SJSA1 (cell line): ENCODE results near the gene MAP3K14. TPM values are rescaled to one million over a fixed set of nuclear protein-coding genes. Genes with fewer than 3 reads are reported as not detected.
"Not testable (repeated sequence)": the region's sequence is repeated elsewhere in the genome, so short reads cannot be mapped to it uniquely, and the experiment has no call there.

Experiments used
- DNase-seq, 2 experiments: peaks; one replicate each; pipeline ENCODE4 v3.0.0-alpha.2; 2015 to 2020; ENCODE audit warnings: low spot score in 2 of 2, low read depth in 1 of 2
- H3K27ac ChIP-seq: fragments of 250-450 bp; sonication (Bioruptor Pico); 2 replicates; pipeline ENCODE4 v1.5.1; 2020; ENCODE audit warnings: mild to moderate bottlenecking, moderate library complexity
- H3K27me3 ChIP-seq: fragments of 250-450 bp; sonication (Bioruptor Pico); replicated peaks from 2 replicates; pipeline ENCODE4 v1.5.1; 2020; ENCODE audit warnings: mild to moderate bottlenecking, moderate library complexity
- H3K36me3 ChIP-seq: fragments of 250-450 bp; sonication (Bioruptor Pico); 2 replicates; pipeline ENCODE4 v1.5.1; 2020; ENCODE audit warnings: mild to moderate bottlenecking
- H3K4me1 ChIP-seq: fragments of 250-450 bp; sonication (Bioruptor Pico); replicated peaks from 2 replicates; pipeline ENCODE4 v1.6.1; 2021; ENCODE audit warnings: mild to moderate bottlenecking
- H3K4me3 ChIP-seq: fragments of 250-450 bp; sonication (Bioruptor Pico); 2 replicates; pipeline ENCODE4 v1.5.1; 2020; ENCODE audit warnings: mild to moderate bottlenecking
- H3K9me3 ChIP-seq: fragments of 250-450 bp; sonication (Bioruptor Pico); replicated peaks from 2 replicates; pipeline ENCODE4 v1.5.1; 2020; ENCODE audit warnings: mild to moderate bottlenecking
- total RNA-seq: library from RNA; depleted of rRNA; stranded (reverse); fragments of >200 nt; shearing (Covaris generic); gene quantifications from 2 replicates; pipeline ENCODE4 v1.2.3, GENCODE V29; 2014

MAP3K14 gene
- total RNA-seq, 1 experiment from 2014 or later, result 5.5 TPM

GRCh38 chr17:45264988-45265387 lies 51.8 kb downstream of the MAP3K14 start:
- H3K27ac ChIP-seq, result no peak overlapping the region
- H3K4me1 ChIP-seq, result peaks cover 13% of the 10 kb centered on the region
- H3K36me3 ChIP-seq, result peaks cover 76% of the 10 kb centered on the region
- DNase-seq, result no peak
- no peak overlapping the region for H3K4me3 ChIP-seq
- no peaks in the 10 kb centered on the region for H3K27me3 ChIP-seq
- H3K9me3 ChIP-seq, result no peaks in the 10 kb centered on the region

DNA sequence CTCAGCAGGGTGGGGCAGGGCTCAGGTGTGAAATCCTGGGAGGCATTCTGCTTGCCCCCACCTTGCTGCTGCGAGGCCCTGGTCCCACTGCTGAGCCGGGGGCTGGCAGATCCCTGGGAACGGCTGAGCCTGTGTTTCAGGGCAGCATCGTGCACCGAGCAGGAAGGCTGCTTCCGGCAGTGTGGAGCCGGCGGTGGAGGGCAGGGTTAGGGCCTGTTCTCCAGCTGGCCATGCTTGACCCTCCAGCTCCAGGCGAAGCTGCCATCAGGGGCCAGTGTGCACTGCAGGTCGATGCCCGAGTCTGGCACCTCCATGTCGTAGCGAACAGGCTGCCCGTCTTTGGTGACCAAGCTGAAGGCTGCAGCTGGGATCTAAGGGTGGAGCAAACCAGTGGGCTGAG lies 52.4 kb downstream of the MAP3K14 start:
- peaks cover 70% of the 10 kb centered on the region for H3K36me3 ChIP-seq
- H3K27me3 ChIP-seq, result no peaks in the 10 kb centered on the region
- H3K27ac ChIP-seq, result no peak overlapping the region
- H3K4me1 ChIP-seq, result peaks cover 13% of the 10 kb centered on the region
- no peaks in the 10 kb centered on the region for H3K9me3 ChIP-seq
- H3K4me3 ChIP-seq, result no peak overlapping the region
- DNase-seq, result no peak

DNA sequence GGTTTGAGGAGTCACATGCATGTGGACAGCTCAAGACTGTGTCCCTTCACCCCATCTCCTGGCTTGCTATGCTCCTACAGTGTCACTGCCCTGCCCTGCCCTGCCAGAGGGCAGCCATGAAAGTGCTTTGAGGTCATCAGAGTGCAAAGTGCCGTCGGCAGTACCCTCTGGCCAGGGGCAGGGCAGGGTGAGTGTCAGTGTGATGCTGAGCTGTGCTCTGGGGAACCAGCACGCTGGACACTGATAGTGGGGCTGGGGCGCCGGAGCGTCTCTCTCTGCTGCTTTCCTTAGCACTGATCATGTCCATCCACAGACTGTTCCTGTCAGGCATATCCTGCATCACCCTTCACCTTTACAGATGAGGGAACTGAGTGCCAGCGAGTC lies 53.4 kb downstream of the MAP3K14 start:
- Histone ChIP-seq H3K27me3 (no peaks in the 10 kb centered on the region), H3K9me3 (no peaks in the 10 kb centered on the region), H3K4me3 (no peak overlapping the region), H3K36me3 (peaks cover 61% of the 10 kb centered on the region), H3K27ac (no peak overlapping the region), H3K4me1 (peaks cover 13% of the 10 kb centered on the region)
- DNase-seq, result no peak

GRCh38 chr17:45262516-45263476 lies 54.0 kb downstream of the MAP3K14 start:
- peaks cover 54% of the 10 kb centered on the region for H3K36me3 ChIP-seq
- no peak overlapping the region; the same call in 1 of the 2 replicates for H3K4me3 ChIP-seq
- H3K4me1 ChIP-seq, result peaks cover 13% of the 10 kb centered on the region
- no peaks in the 10 kb centered on the region for H3K9me3 ChIP-seq
- no peaks in the 10 kb centered on the region for H3K27me3 ChIP-seq
- DNase-seq, result no peak
- H3K27ac ChIP-seq, result no peak overlapping the region

DNA sequence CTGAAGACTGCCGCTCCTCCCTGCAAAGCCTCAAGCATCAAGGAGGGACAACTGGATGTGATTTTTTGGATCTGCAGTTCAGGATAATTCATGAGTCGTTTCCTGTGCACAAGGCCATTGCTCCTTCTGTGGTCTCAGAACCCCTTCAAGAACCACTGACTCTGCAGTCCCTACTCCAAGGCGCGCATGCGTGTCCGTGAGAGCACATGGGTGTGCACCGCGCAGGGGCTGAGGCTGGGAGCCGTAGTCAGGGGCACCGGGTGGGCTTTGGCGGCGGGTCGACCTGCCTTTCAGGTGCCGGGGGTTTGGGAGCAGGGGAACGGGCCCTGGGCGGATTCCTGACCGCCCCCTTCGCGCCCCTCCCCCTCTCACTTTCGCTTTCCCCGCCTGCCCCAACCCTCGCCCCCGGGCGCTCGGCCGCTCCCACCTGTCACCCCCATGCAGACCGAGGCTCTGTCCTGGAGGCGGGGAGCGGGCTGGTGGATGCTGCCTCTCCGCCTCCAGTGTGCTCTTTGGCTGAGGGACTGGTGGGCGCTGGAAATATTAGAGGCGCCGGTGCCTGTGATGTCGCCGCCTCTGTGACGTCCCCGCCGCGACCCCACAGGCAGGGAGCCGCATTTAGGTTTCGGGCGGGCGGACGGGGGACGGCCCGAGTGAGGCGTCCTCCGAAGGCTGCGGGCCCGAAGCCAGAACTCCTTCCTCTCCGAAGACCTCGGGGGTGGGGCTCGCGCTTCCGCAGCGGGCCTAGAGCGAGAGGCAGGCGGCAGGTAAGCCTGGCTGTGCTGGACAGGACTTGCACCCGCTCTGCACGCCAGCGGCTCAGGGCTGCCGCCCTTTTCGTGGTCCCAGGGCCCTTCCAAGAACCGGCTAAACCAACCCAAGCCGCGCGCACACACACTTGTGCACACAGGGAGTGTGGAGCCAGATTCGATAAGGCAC lies 55.0 kb downstream of the MAP3K14 start, which contains the start of gene SPATA32:
TSS of gene SPATA32 (minus strand) at position 518 of the 939 bp plus-strand sequence. CDS start at position 440, 78 bp downstream.
- no peak for DNase-seq
- no peak within 1 kb of the TSS for H3K27ac ChIP-seq
- no peaks in the 10 kb centered on the region for H3K9me3 ChIP-seq
- peaks cover 45% of the 10 kb centered on the region for H3K36me3 ChIP-seq
- H3K4me1 ChIP-seq, result peaks cover 13% of the 10 kb centered on the region
- H3K27me3 ChIP-seq, result no peaks in the 10 kb centered on the region
- peak within 1 kb of the TSS; percentile 34 for H3K4me3 ChIP-seq

- no peak for DNase-seq
- H3K27me3 ChIP-seq, result no peaks in the 10 kb centered on the region; the same call in 1 of the 2 replicates
- H3K9me3 ChIP-seq, result no peaks in the 10 kb centered on the region
Measured at GRCh38 chr17:45260204-45260783, 56.5 kb downstream of the MAP3K14 start.

GRCh38 chr17:45258981-45259380 lies 57.8 kb downstream of the MAP3K14 start:
- H3K4me1 ChIP-seq, result peaks cover 6% of the 10 kb centered on the region
- H3K27me3 ChIP-seq, result no peaks in the 10 kb centered on the region; the same call in 1 of the 2 replicates
- H3K36me3 ChIP-seq, result peaks cover 16% of the 10 kb centered on the region
- no peak overlapping the region for H3K4me3 ChIP-seq
- DNase-seq, result no peak
- H3K9me3 ChIP-seq, result no peaks in the 10 kb centered on the region; the same call in 1 of the 2 replicates
- H3K27ac ChIP-seq, result no peak overlapping the region

More at GRCh38 chr17:45260204-45260783, 56.5 kb downstream of the MAP3K14 start:
- Histone ChIP-seq H3K4me3 (no peak overlapping the region), H3K27ac (no peak overlapping the region), H3K4me1 (peaks cover 6% of the 10 kb centered on the region), H3K36me3 (peaks cover 29% of the 10 kb centered on the region)

DNA sequence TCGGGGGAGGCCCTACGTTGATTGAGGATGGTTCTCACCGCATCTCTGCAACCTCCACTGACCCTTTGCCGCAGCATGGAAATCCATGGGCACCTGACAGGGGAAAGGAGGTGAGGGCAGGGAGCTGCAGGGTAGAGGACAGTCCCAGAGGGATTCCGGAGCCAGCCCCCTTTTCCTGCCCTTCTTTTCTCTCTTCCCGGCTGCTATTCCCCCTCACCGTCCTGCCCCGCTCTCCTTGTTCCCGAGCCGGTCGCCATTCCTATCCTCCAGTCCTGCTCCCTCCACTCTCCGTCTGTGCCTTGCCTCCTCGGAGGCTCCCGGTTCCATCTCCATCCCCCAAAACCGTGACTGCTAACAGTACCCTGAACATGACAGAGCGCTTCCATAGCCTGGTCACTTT lies 59.7 kb downstream of the MAP3K14 start:
- no peaks in the 10 kb centered on the region; the same call in 1 of the 2 replicates for H3K27me3 ChIP-seq
- peaks cover 3% of the 10 kb centered on the region for H3K4me1 ChIP-seq
- H3K36me3 ChIP-seq, result peaks cover 1% of the 10 kb centered on the region

DNA sequence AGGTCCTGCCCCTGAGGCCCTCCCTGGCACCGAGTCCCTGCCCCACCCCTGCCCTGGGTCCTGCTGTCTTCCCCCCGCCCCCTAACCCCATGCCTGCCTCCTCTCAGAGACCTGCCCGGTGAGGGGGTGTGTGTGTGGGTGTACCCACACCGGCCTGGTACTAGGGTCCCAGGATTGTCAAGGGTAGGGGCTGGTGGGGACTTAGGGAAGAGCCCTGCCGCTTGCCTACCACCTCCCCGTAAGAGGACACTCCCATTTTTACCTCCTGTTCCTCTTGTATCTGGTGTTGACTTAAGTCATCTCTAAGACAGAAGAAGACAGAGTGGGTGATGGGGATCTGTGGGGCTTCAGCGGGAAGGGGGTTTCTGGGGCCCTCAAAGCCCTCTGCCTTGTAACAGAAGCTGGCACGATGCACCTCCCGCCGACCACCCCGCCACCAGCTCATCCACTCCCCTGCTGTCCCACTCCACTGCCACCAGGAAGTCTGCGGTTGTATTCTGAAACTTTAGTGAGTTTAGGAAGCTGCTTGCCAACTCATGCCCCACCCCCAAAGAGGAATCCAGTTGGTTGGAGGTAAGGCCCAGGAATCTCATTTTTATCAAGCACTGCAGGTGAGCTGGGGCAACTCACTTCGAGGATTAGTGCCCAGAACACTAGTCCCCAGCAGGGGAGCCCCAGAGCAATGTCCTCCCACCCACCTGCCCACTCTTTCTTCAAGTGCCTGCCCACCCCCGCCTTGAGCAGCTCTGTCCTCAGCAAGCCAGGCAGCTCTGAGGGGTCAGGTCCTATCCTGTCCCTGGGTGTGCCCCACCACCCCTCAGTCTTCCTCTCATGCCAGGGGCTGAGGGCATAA lies 60.5 kb downstream of the MAP3K14 start:
- no peak overlapping the region for H3K27ac ChIP-seq
- H3K4me1 ChIP-seq, result peaks cover 5% of the 10 kb centered on the region; the same call in 1 of the 2 replicates
- H3K9me3 ChIP-seq, result no peaks in the 10 kb centered on the region; the same call in 1 of the 2 replicates
- no peak overlapping the region for H3K4me3 ChIP-seq
- no peak for DNase-seq
- no peaks in the 10 kb centered on the region; the same call in 1 of the 2 replicates for H3K27me3 ChIP-seq
- no peaks in the 10 kb centered on the region for H3K36me3 ChIP-seq

More for the DNA sequence above, 59.7 kb downstream of the MAP3K14 start:
- no peak for DNase-seq
- Histone ChIP-seq H3K27ac (no peak overlapping the region), H3K4me3 (no peak overlapping the region), H3K9me3 (no peaks in the 10 kb centered on the region; the same call in 1 of the 2 replicates)

- Histone ChIP-seq H3K9me3 (no peaks in the 10 kb centered on the region; the same call in 1 of the 2 replicates), H3K27ac (no peak overlapping the region)
- no peak for DNase-seq
Measured at GRCh38 chr17:45255358-45255757, 61.5 kb downstream of the MAP3K14 start.

GRCh38 chr17:45253879-45254278 lies 62.9 kb downstream of the MAP3K14 start:
- Histone ChIP-seq H3K36me3 (no peaks in the 10 kb centered on the region), H3K9me3 (no peaks in the 10 kb centered on the region; the same call in 1 of the 2 replicates), H3K4me3 (no peak overlapping the region), H3K27ac (no peak overlapping the region), H3K4me1 (peaks cover 5% of the 10 kb centered on the region; the same call in 1 of the 2 replicates), H3K27me3 (no peaks in the 10 kb centered on the region; the same call in 1 of the 2 replicates)
- no peak for DNase-seq

More at GRCh38 chr17:45255358-45255757, 61.5 kb downstream of the MAP3K14 start:
- Histone ChIP-seq H3K27me3 (no peaks in the 10 kb centered on the region; the same call in 1 of the 2 replicates), H3K4me3 (no peak overlapping the region), H3K4me1 (peaks cover 5% of the 10 kb centered on the region; the same call in 1 of the 2 replicates), H3K36me3 (no peaks in the 10 kb centered on the region)

DNA sequence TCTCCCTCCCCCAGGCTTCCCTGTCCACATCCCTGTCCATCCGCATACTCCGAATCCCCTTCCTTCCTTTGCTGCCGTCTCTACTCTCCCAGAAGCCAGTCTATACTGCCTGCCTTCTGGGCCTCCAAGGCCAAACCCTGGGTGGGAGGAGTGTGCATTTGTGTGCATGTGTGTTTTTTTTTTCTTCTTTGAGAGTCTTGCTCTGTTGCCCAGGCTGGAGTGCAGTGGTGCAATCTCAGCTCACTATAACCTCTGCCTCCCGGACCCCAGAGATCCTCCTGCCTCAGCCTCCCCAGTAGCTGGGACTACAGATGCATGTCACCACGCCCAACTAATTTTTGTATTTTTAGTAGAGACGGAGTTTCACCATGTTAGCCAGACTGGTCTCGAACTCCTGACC lies 63.6 kb downstream of the MAP3K14 start:
- H3K36me3 ChIP-seq, H3K4me1 ChIP-seq, H3K27me3 ChIP-seq, H3K4me3 ChIP-seq, DNase-seq, H3K9me3 ChIP-seq, H3K27ac ChIP-seq: not testable (repeated sequence)
